Stimulated activated CD4-positive, alpha-beta T cell treated with anti-CD3 and anti-CD28 coated beads, Interleukin-4, amount 100 ng/mL, for 1 hour (primary cell): Measurements from ENCODE around the gene IL17D.

Experiments
- DNase-seq: peaks from one replicate; pipeline ENCODE4 v3.0.0-alpha.2; 2020

The IL17D gene

GRCh38 chr13:20696073-20696472, 7.4 kb upstream of the IL17D start:
- DNase-seq: no peak

GRCh38 chr13:20699715-20700114, 3.8 kb upstream of the IL17D start:
- DNase-seq: no peak

GRCh38 chr13:20700288-20700687, 3.2 kb upstream of the IL17D start:
- no peak for DNase-seq

GRCh38 chr13:20701461-20701860, 2.0 kb upstream of the IL17D start:
- DNase-seq: no peak

GRCh38 chr13:20702530-20702914, 977 bp upstream of the IL17D start:
- DNase-seq: no peak

GRCh38 chr13:20703780-20704458, 420 bp downstream of the IL17D start:
- DNase-seq: peak; percentile 77

GRCh38 chr13:20704459-20705069, 1.1 kb downstream of the IL17D start:
- no peak for DNase-seq

- DNase-seq: no peak
These were observed 3.2 kb downstream of the IL17D start for GRCh38 chr13:20706661-20707060.

- DNase-seq: no peak
These were observed 4.7 kb downstream of the IL17D start for GRCh38 chr13:20708216-20708615.

- DNase-seq: no peak
These were observed 5.9 kb downstream of the IL17D start for GRCh38 chr13:20709369-20709768.

GRCh38 chr13:20709782-20710181, 6.3 kb downstream of the IL17D start:
- no peak for DNase-seq

GRCh38 chr13:20711301-20712044, 8.0 kb downstream of the IL17D start:
- DNase-seq: no peak

GRCh38 chr13:20713014-20713376, 9.5 kb downstream of the IL17D start:
- DNase-seq: no peak

- DNase-seq: no peak
These were observed 10.3 kb downstream of the IL17D start for GRCh38 chr13:20713751-20714150.

GRCh38 chr13:20714161-20714560, 10.7 kb downstream of the IL17D start:
- no peak for DNase-seq

- no peak for DNase-seq
These were observed 11.2 kb downstream of the IL17D start for GRCh38 chr13:20714563-20715329.

GRCh38 chr13:20715330-20715712, 11.8 kb downstream of the IL17D start:
- DNase-seq: no peak

GRCh38 chr13:20716951-20717350, 13.5 kb downstream of the IL17D start:
- DNase-seq: no peak

GRCh38 chr13:20717581-20718542, 14.4 kb downstream of the IL17D start:
- DNase-seq: no peak

- no peak for DNase-seq
These were observed 15.6 kb downstream of the IL17D start for GRCh38 chr13:20718958-20719566.

GRCh38 chr13:20719783-20720182, 16.3 kb downstream of the IL17D start:
- DNase-seq: no peak

GRCh38 chr13:20720499-20720898, 17.0 kb downstream of the IL17D start:
- no peak for DNase-seq
